ENCODE data around the gene RGS16. TPM values are rescaled to one million over a fixed set of nuclear protein-coding genes. Genes with fewer than 3 reads are reported as not detected.

The RGS16 gene
- total and polyA plus RNA-seq, 4 experiments from 2014 or later, result 1.3 to 3.7 (median 2.1) TPM

DNA sequence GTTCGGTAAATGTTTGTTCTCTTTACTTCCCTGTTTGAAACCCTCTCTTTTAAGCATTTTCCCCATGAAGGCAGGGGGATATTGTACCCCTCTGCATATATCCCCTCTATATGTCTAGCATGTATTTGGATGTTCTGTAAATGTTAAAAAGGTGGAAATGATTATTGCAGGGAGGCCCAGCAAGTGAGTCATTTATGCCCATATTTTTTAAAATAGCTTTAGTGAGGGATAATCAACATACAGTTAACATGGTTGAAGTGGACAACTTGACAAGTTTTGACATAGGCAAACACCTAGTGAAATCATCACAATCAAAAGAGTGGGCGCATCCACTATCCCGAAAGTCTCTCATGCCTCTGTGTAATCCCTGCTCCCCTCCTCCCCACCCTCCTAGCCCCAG is 20.8 kb upstream of the RGS16 start:
- no peaks in the 10 kb centered on the region for H3K9me3 ChIP-seq (ENCODE audit: control insufficient read depth in 1 of 2, low read length in 2 of 2)
- no peak overlapping the region for H3K27ac ChIP-seq (ENCODE audit: low read depth, low read length)
- CTCF ChIA-PET (ENCODE audit: partially characterized antibody), result no interaction called here
- Mint-ChIP-seq H3K4me1 (peaks cover 23 to 43% (median 30%) of the 10 kb centered on the region in 4 donors), H3K27me3 (no peaks in the 10 kb centered on the region), H3K4me3 (no peak overlapping the region), H3K9me3 (peaks cover 0 to 10% (median 8%) of the 10 kb centered on the region in 8 donors), H3K27ac (peak overlapping the region in 2 of 7 donors; percentile 43 to 58), H3K36me3 (peaks cover 0 to 3% of the 10 kb centered on the region in 2 donors)
- H3K4me1 ChIP-seq (ENCODE audit: insufficient read depth, low read length), result peaks cover 27% of the 10 kb centered on the region
- no peak for DNase-seq
- no peaks in the 10 kb centered on the region for H3K36me3 ChIP-seq (ENCODE audit: insufficient read depth, low read length)
- no peaks in the 10 kb centered on the region for H3K27me3 ChIP-seq (ENCODE audit: insufficient read depth, low read length)
- intact Hi-C loops (cut with micrococcal nuclease), result no loop called here
- no peak overlapping the region for H3K4me3 ChIP-seq (ENCODE audit: low read length in 2 of 2)
- POLR2A ChIA-PET (ENCODE audit: partially characterized antibody), result interaction anchor here (1.4 kb wide), 1 partner anchor 9 kb away, joined by 4 read pairs; no protein-coding TSS in a partner anchor

GRCh38 chr1:182624577-182624976 is 20.4 kb upstream of the RGS16 start:
- no peak for DNase-seq
- intact Hi-C loops (cut with micrococcal nuclease), result no loop called here
- H3K9me3 ChIP-seq (ENCODE audit: control insufficient read depth in 1 of 2, low read length in 2 of 2), result no peaks in the 10 kb centered on the region
- Mint-ChIP-seq H3K27me3 (no peaks in the 10 kb centered on the region), H3K27ac (peak overlapping the region in 1 of 7 donors; percentile 58), H3K4me1 (peaks cover 20 to 39% (median 26%) of the 10 kb centered on the region in 4 donors), H3K36me3 (peaks cover 0 to 3% of the 10 kb centered on the region in 2 donors), H3K9me3 (peaks cover 0 to 11% (median 8%) of the 10 kb centered on the region in 8 donors), H3K4me3 (no peak overlapping the region)
- no peaks in the 10 kb centered on the region for H3K36me3 ChIP-seq (ENCODE audit: insufficient read depth, low read length)
- no peaks in the 10 kb centered on the region for H3K27me3 ChIP-seq (ENCODE audit: insufficient read depth, low read length)
- peaks cover 23% of the 10 kb centered on the region for H3K4me1 ChIP-seq (ENCODE audit: insufficient read depth, low read length)
- ChIA-PET CTCF (ENCODE audit: partially characterized antibody) (interaction anchor here (1.1 to 1.3 kb wide), 2 partner anchors 16 to 23 kb away, joined by 3 read pairs; no protein-coding TSS in a partner anchor), POLR2A (ENCODE audit: partially characterized antibody) (interaction anchor here (1.4 kb wide), 1 partner anchor 9 kb away, joined by 4 read pairs; no protein-coding TSS in a partner anchor)
- no peak overlapping the region for H3K27ac ChIP-seq (ENCODE audit: low read depth, low read length)
- no peak overlapping the region for H3K4me3 ChIP-seq (ENCODE audit: low read length in 2 of 2)

DNA sequence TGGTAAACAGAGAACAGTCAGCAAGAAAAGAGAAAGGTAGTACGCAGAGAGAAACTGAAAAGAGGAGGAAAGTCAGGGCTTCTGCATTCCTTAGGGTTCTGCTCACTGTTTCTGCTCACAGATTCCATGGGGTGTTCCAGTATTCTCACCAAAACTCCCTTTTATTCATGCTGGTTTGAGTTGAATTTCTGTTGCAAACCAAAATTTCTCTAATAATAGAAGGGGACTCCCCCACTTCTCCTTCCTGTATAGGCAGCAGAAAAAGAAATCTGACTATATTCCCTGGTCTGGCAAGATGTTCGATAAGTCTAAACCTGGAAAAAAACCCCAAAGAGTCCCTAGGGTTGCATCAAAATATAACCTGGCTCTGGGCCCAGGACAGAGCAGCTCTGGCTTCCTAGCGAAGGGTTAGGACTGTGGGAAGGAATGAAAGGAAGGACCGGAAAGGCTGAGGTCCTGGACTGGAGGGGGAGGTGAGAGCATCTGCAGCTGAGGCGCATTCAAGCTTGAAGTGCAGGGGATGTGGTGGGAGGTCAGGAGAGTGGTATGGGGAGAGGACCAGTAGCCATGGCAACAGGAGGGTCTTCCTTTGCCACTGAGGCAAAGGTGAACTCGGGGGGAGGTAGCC is 18.8 kb upstream of the RGS16 start:
- intact Hi-C loops (cut with micrococcal nuclease), result no loop called here
- H3K27me3 Mint-ChIP-seq, result no peaks in the 10 kb centered on the region
- H3K36me3 Mint-ChIP-seq, result peaks cover 0 to 3% of the 10 kb centered on the region in 2 donors
- ChIA-PET POLR2A (ENCODE audit: partially characterized antibody) (no interaction called here), CTCF (ENCODE audit: partially characterized antibody) (interaction anchor here (1.3 kb wide), 1 partner anchor 14 kb away, joined by 3 read pairs; no protein-coding TSS in a partner anchor)
- H3K4me1 Mint-ChIP-seq, result peaks cover 17 to 37% (median 22%) of the 10 kb centered on the region in 4 donors
- no peaks in the 10 kb centered on the region for H3K27me3 ChIP-seq (ENCODE audit: insufficient read depth, low read length)
- no peaks in the 10 kb centered on the region for H3K36me3 ChIP-seq (ENCODE audit: insufficient read depth, low read length)
- H3K4me3 Mint-ChIP-seq, result no peak overlapping the region
- no peak overlapping the region for H3K27ac ChIP-seq (ENCODE audit: low read depth, low read length)
- H3K4me1 ChIP-seq (ENCODE audit: insufficient read depth, low read length), result peaks cover 15% of the 10 kb centered on the region
- H3K9me3 Mint-ChIP-seq, result peaks cover 0 to 11% (median 8%) of the 10 kb centered on the region in 8 donors
- no peaks in the 10 kb centered on the region for H3K9me3 ChIP-seq (ENCODE audit: control insufficient read depth in 1 of 2, low read length in 2 of 2)
- no peak for DNase-seq
- no peak overlapping the region for H3K4me3 ChIP-seq (ENCODE audit: low read length in 2 of 2)
- no peak overlapping the region for H3K27ac Mint-ChIP-seq

DNA sequence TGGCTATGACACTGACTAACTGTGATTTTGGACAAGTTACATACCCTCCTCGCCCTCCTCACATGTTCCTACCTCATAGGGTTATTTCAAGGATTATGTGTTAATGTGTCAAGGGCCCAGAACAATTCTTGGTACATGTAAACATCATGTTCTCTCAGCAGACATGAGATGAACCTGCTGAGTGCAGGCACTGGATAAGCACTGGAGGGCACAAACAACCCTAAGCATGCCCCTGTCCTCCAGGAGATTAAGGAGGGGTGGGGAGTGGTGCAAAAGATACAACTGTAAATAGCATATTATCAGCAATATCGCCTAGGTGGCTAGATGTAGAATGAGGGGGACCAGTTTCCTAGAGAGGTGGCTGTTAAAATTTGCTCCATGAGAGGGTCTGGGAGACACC is 17.7 kb upstream of the RGS16 start:
- H3K4me3 Mint-ChIP-seq, result no peak overlapping the region
- H3K4me1 Mint-ChIP-seq, result peaks cover 24 to 41% (median 29%) of the 10 kb centered on the region in 4 donors
- no peak overlapping the region for H3K27ac Mint-ChIP-seq
- no peaks in the 10 kb centered on the region for H3K9me3 ChIP-seq (ENCODE audit: control insufficient read depth in 1 of 2, low read length in 2 of 2)
- peaks cover 26% of the 10 kb centered on the region for H3K4me1 ChIP-seq (ENCODE audit: insufficient read depth, low read length)
- no peaks in the 10 kb centered on the region for H3K36me3 ChIP-seq (ENCODE audit: insufficient read depth, low read length)
- POLR2A ChIA-PET (ENCODE audit: partially characterized antibody), result no interaction called here
- H3K9me3 Mint-ChIP-seq, result peaks cover 0 to 11% (median 8%) of the 10 kb centered on the region in 8 donors
- H3K4me3 ChIP-seq (ENCODE audit: low read length in 2 of 2), result no peak overlapping the region
- intact Hi-C loops (cut with micrococcal nuclease), result no loop called here
- CTCF ChIA-PET (ENCODE audit: partially characterized antibody), result no interaction called here
- H3K27ac ChIP-seq (ENCODE audit: low read depth, low read length), result no peak overlapping the region
- H3K27me3 Mint-ChIP-seq, result no peaks in the 10 kb centered on the region
- no peak for DNase-seq
- H3K36me3 Mint-ChIP-seq, result peaks cover 0 to 3% of the 10 kb centered on the region in 2 donors
- H3K27me3 ChIP-seq (ENCODE audit: insufficient read depth, low read length), result no peaks in the 10 kb centered on the region

DNA sequence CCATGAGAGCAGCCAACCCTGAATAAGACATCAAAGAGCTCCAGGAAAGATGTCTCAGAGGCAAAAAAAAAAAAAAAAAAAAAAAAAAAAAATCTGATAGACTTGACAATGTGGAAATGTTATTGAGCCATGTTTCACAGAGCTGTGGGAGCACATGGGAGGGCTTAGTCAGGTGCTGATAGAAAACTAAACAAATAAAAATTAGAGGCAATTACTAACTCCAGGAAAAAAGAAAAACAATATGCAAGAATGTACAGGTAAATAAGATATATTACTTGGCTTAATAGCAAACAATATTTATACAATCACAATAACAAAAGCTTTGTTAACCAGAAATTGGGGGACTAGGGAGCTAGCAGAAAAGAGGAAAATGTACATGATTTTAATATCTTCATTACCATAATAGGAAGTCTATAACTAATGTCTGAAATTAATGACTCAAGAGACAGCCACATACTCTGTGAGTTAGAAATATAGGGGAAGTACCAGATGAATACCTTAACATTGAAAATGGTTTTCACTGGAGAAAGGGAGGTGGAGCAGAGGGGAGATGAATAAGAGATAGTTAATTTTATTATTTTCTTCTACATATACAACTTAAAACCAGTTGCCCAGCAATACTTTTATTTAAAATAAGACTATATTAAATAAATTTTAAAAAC is 16.9 kb upstream of the RGS16 start:
- Histone ChIP-seq H3K4me3 (ENCODE audit: low read length in 2 of 2) (no peak overlapping the region), H3K4me1 (ENCODE audit: insufficient read depth, low read length) (peaks cover 35% of the 10 kb centered on the region), H3K27me3 (ENCODE audit: insufficient read depth, low read length) (no peaks in the 10 kb centered on the region), H3K9me3 (ENCODE audit: control insufficient read depth in 1 of 2, low read length in 2 of 2) (no peaks in the 10 kb centered on the region), H3K27ac (ENCODE audit: low read depth, low read length) (no peak overlapping the region), H3K36me3 (ENCODE audit: insufficient read depth, low read length) (no peaks in the 10 kb centered on the region)
- CTCF ChIA-PET (ENCODE audit: partially characterized antibody), result interaction anchor here (1.1 kb wide), 1 partner anchor 56 kb away, joined by 3 read pairs; no protein-coding TSS in a partner anchor
- Mint-ChIP-seq H3K27ac (peak overlapping the region in 1 of 7 donors; percentile 6), H3K4me1 (peaks cover 29 to 50% (median 35%) of the 10 kb centered on the region in 4 donors), H3K4me3 (no peak overlapping the region), H3K9me3 (peaks cover 0 to 11% (median 8%) of the 10 kb centered on the region in 8 donors), H3K36me3 (peaks cover 1 to 3% of the 10 kb centered on the region in 2 donors), H3K27me3 (peaks cover 0 to 2% of the 10 kb centered on the region in 2 donors)
- no peak for DNase-seq
- intact Hi-C loops (cut with micrococcal nuclease), result no loop called here
- POLR2A ChIA-PET (ENCODE audit: partially characterized antibody), result interaction anchor here (1.0 kb wide), 1 partner anchor 16 kb away, joined by 3 read pairs; the partner anchor contains the start of gene RGS16

- no peak overlapping the region for H3K27ac ChIP-seq (ENCODE audit: low read depth, low read length)
- Mint-ChIP-seq H3K27me3 (peaks cover 2 to 12% of the 10 kb centered on the region in 2 donors), H3K27ac (peak overlapping the region in 5 of 7 donors; percentile 2 to 96 (median 57)), H3K36me3 (peaks cover 3% of the 10 kb centered on the region in 2 donors), H3K4me3 (no peak overlapping the region), H3K9me3 (peaks cover 0 to 11% (median 8%) of the 10 kb centered on the region in 8 donors), H3K4me1 (peaks cover 30 to 47% (median 35%) of the 10 kb centered on the region in 4 donors)
- ChIA-PET POLR2A (ENCODE audit: partially characterized antibody) (no interaction called here), CTCF (ENCODE audit: partially characterized antibody) (interaction anchor here (1.0 to 1.9 kb wide), 2 partner anchors 22 to 165 kb away, joined by 4 to 10 read pairs; no protein-coding TSS in a partner anchor)
- H3K27me3 ChIP-seq (ENCODE audit: insufficient read depth, low read length), result no peaks in the 10 kb centered on the region
- H3K4me3 ChIP-seq (ENCODE audit: low read length in 2 of 2), result no peak overlapping the region
- H3K4me1 ChIP-seq (ENCODE audit: insufficient read depth, low read length), result peaks cover 41% of the 10 kb centered on the region
- DNase-seq, result no peak
- intact Hi-C loops (cut with micrococcal nuclease), result loop anchor here (5.0 kb wide), 2 partner anchors 164 to 219 kb away; partner anchors contain the start of gene DHX9
- H3K9me3 ChIP-seq (ENCODE audit: control insufficient read depth in 1 of 2, low read length in 2 of 2), result no peaks in the 10 kb centered on the region
- H3K36me3 ChIP-seq (ENCODE audit: insufficient read depth, low read length), result no peaks in the 10 kb centered on the region
These were observed 13.7 kb upstream of the RGS16 start for GRCh38 chr1:182617734-182618351.

Data from CD4-positive, alpha-beta memory T cell (primary cell).